22Rv1 (cell line): ENCODE data around the gene ENTPD7.

Source experiments
- H3K27ac ChIP-seq: fragments of 450-650 bp; 2 replicates; pipeline ENCODE4 v1.5.1; 2017
- ZFX ChIP-seq: fragments of 450-650 bp; IDR thresholded peaks from 2 replicates; pipeline ENCODE4 v1.6.1; 2017; ENCODE audit warnings: antibody characterized with exemption, borderline replicate concordance
- TF ChIP-seq, protein P1 (sequence below): fragments of 450-650 bp; IDR thresholded peaks from 2 replicates; pipeline ENCODE4 v1.5.1; 2017; ENCODE audit warnings: mild to moderate bottlenecking

The ENTPD7 gene

DNA sequence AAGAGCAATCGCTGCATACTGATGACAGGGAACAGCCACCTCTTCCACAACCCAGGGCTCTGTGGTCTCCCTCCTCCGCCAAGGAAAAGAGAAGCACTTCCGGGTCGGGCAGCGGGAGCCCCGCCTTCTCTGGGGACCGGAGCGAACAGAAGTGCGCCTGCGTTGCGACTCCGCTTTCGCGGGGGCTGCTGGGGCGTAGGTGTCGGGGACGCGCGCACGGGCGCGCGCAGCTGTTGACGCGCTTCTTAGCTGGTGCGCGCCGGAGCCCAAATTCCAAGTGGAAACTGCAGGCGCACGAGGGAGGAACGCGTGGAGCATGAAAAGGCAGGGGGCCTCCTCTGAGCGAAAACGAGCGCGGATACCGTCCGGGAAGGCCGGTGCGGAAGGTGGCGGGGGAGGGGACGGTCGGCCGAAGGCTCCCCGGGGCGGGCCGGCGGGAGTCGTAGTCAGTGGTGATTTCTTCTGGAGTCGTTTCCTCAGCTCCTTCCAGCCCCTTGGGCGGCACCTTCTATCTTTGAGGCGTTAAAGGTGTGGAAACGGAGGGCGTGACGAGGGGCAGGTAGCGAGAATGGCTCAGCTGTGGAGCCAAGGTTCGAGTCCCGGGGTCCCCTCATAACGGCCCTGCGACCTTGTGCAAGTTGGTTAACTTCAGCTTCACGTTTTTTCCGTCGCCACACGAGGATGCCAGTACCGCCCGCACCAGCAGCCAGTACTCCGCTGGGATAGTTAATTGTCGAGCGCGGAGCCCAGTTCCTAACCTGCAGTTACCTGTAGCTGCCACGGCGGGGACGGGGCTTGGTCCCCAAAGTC is 72.9 kb downstream of the ENTPD7 start, which contains the start of the genes COX15 and CUTC:
Gene COX15, minus strand, starts transcription at position 95 of the 810 bp plus-strand sequence. Its CDS starts 78 bp downstream, at position 17.
Gene CUTC, plus strand, starts transcription at position 202 of the 810 bp plus-strand sequence. Its CDS starts 115 bp downstream, at position 317.
- TF ChIP-seq, protein P1, sequence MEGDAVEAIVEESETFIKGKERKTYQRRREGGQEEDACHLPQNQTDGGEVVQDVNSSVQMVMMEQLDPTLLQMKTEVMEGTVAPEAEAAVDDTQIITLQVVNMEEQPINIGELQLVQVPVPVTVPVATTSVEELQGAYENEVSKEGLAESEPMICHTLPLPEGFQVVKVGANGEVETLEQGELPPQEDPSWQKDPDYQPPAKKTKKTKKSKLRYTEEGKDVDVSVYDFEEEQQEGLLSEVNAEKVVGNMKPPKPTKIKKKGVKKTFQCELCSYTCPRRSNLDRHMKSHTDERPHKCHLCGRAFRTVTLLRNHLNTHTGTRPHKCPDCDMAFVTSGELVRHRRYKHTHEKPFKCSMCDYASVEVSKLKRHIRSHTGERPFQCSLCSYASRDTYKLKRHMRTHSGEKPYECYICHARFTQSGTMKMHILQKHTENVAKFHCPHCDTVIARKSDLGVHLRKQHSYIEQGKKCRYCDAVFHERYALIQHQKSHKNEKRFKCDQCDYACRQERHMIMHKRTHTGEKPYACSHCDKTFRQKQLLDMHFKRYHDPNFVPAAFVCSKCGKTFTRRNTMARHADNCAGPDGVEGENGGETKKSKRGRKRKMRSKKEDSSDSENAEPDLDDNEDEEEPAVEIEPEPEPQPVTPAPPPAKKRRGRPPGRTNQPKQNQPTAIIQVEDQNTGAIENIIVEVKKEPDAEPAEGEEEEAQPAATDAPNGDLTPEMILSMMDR, result peak; percentile 61; the same call in 1 of the 2 replicates
- TF ChIP-seq ZFX, result no peak
- H3K27ac ChIP-seq, result peak within 1 kb of the TSS; percentile 96

DNA sequence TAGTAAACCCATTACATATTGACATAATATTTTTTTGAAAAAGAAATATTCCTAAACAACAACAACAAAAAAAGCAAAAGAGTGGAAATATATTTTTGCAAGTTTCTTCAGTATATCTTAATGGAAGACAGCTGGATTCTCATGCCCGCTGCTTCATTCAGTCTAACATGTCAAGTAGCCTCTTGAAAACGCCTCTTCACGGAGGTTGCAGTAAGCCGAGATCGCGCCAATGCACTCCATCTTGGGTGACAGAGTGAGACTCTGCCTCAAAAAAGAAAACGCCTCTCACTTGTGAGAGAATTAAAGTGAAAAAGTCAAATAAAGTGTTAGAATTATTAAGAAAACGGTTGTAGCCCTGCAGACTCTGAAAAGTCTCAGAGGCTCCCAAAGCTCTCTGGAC is 74.1 kb downstream of the ENTPD7 start:
- H3K27ac ChIP-seq, result peak overlapping the region; percentile 96
- TF ChIP-seq, protein P1, result no peak
- TF ChIP-seq ZFX, result no peak

DNA sequence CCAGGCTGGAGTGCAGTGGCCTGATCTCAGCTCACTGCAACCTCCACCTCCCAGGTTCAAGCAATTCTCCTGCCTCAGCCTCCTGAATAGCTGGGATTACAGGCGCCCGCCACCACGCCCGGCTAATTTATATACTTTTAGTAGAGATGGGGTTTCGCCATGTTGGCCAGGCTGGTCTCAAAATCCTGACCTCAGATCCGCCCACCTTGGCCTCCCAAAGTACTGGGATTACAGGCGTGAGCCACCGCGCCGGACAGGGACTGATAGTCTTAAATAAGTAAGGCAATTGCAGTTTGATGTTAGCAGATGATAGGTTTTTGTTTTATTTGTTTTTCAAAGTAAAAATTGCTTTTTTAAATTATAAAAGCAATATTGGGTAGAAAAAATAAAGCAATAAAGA is 74.8 kb downstream of the ENTPD7 start:
- peak overlapping the region; percentile 96; the same call in 1 of the 2 replicates for H3K27ac ChIP-seq

DNA sequence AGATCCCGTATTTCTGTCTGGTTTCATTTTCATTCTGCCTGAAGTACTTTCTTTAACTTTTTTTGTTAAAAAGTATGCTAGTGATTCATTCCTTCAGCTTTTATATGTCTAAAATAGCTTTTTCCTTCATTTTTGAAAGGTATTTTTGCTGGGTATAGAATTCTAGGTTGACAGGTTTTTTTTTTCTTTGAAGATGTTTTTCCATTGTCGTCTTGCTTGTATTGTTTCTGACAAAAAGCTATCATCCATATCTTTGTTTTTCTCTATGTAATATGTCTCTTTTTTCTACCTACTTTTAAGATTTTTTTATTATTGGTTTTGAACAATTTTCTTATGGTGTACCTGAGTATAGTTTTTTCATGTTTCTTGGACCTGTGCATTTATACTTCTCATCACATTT is 81.0 kb downstream of the ENTPD7 start:
- no peak overlapping the region for H3K27ac ChIP-seq

DNA sequence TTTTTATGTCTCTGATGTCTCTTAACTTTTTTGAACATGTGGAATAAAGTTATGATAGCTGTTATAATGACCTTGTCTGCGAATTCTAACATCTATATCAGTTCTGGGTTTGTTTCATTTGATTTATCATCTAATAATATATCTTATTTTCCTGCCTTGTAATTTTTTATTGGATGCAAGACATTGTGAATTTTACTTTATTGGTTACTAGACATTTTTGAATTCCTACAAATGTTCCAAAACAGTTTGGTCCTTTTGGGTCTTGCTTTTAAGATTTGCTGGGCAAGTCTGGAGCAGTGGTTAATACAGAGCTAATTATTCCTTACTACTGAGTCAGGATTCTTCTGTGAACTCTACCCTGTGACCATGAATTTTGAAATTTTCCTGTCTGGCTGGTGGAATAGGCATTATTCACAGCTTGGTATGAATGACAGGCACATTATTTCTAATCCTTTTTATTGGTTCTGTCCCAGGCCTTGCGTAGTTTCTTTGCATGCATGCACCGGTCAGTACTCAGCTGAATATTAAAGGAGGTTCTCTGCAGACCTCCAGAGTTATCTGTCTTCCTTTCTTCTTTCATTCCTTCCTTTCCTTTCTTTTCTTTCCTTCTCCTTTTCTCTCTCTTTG is 81.7 kb downstream of the ENTPD7 start:
- no peak overlapping the region for H3K27ac ChIP-seq
- TF ChIP-seq ZFX, result no peak
- TF ChIP-seq, protein P1, result no peak

More for the DNA sequence above, 81.0 kb downstream of the ENTPD7 start:
- TF ChIP-seq, protein P1, result no peak
- no peak for TF ChIP-seq ZFX

DNA sequence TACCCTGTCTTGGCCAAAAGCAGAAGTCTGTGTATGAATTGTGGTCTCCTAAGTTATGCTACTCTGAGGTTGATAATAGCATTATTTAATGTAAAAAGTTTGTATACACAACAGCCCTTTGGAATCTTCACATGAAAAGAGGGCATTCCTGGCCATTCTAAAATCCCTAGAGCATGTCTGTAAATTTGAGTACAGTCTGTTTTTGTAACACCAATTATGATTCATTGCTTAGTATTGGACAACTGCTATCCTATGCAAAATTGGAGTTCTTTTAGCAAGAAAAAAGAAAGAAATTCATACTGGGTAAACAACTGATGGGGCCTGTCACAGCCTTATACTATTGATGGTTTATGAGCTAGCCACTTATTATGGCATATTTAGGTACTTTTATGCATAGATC is 82.9 kb downstream of the ENTPD7 start:
- H3K27ac ChIP-seq, result no peak overlapping the region
- TF ChIP-seq, protein P1, result no peak
- no peak for TF ChIP-seq ZFX

DNA sequence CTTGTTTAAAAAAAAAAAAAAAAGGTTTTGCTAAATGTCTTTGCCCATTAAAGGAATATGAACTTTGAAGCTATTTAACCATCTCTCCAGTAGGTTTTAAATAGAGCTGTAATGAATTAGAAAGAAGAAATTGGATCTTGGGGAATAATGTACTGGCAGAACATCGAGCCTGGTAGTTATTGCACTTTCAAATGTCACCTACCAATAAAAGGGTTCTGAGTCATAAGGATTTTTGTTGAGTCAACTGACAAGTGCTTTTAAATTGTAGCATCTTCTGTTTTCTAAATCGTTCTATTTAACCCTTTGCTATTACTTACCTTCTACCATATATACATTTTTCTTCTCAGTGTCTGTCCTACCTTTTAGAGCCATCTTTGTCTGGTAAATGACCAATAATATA is 83.4 kb downstream of the ENTPD7 start:
- no peak overlapping the region for H3K27ac ChIP-seq
- no peak for TF ChIP-seq ZFX
- TF ChIP-seq, protein P1, result no peak
